Loucy (cell line): ENCODE data around the gene IRGQ.
"Not testable (repeated sequence)": the region's sequence is repeated elsewhere in the genome, so short reads cannot be mapped to it uniquely, and the experiment has no call there.

Experiments
- H2AFZ ChIP-seq: fragments of 200-600 bp; sonication (generic); 2 replicates; pipeline ENCODE4 v1.6.0; 2016; ENCODE audit warnings: antibody characterized with exemption, mild to moderate bottlenecking, low read length, moderate library complexity
- H3F3A ChIP-seq: fragments of 200-600 bp; 2 replicates; pipeline ENCODE4 v1.6.0; 2016; ENCODE audit warnings: antibody characterized with exemption, low read depth, mild to moderate bottlenecking
- H3K27me3 ChIP-seq: fragments of 200-600 bp; sonication (generic); 2 replicates; pipeline ENCODE4 v1.6.1; 2014; ENCODE audit warnings: low read length, mild to moderate bottlenecking; ENCODE audit not compliant: insufficient read depth, poor library complexity, severe bottlenecking
- H3K36me3 ChIP-seq: fragments of 200-600 bp; sonication (generic); 2 replicates; pipeline ENCODE4 v1.6.1; 2016; ENCODE audit warnings: low read length; ENCODE audit not compliant: insufficient read depth
- H3K4me1 ChIP-seq: fragments of 200-600 bp; sonication (generic); 2 replicates; pipeline ENCODE4 v1.5.1; 2014; ENCODE audit warnings: low read length, mild to moderate bottlenecking; ENCODE audit not compliant: insufficient read depth, poor library complexity, severe bottlenecking
- H3K4me2 ChIP-seq: fragments of 200-600 bp; sonication (generic); 2 replicates; pipeline ENCODE4 v1.6.0; 2014; ENCODE audit warnings: antibody characterized with exemption, low read length, low read depth, mild to moderate bottlenecking; ENCODE audit not compliant: poor library complexity, severe bottlenecking
- H3K4me3 ChIP-seq: fragments of 200-600 bp; sonication (generic); 2 replicates; pipeline ENCODE4 v1.5.1; 2014; ENCODE audit warnings: low read length, mild to moderate bottlenecking, mixed read lengths; ENCODE audit not compliant: poor library complexity, severe bottlenecking
- H3K79me2 ChIP-seq: fragments of 200-600 bp; sonication (generic); 2 replicates; pipeline ENCODE4 v1.6.1; 2014; ENCODE audit warnings: low read length; ENCODE audit not compliant: insufficient read depth
- H3K9ac ChIP-seq: fragments of 200-600 bp; sonication (generic); 2 replicates; pipeline ENCODE4 v1.6.0; 2014; ENCODE audit warnings: mild to moderate bottlenecking, low read depth, low read length, moderate library complexity; ENCODE audit not compliant: poor library complexity, severe bottlenecking
- H3K9me2 ChIP-seq: fragments of 200-600 bp; sonication (generic); replicated peaks from 2 replicates; pipeline ENCODE4 v1.6.1; 2016; ENCODE audit warnings: low read depth, low read length, mixed read lengths
- H3K9me3 ChIP-seq: fragments of 200-600 bp; sonication (generic); 2 replicates; pipeline ENCODE4 v1.6.1; 2014; ENCODE audit warnings: mild to moderate bottlenecking, antibody characterized with exemption, low read length, low read depth; ENCODE audit not compliant: insufficient read depth
- H4K20me1 ChIP-seq: fragments of 200-600 bp; sonication (generic); 2 replicates; pipeline ENCODE4 v1.6.0; 2014; ENCODE audit warnings: antibody characterized with exemption, low read length, mild to moderate bottlenecking; ENCODE audit not compliant: insufficient read depth, poor library complexity, severe bottlenecking
- EZH2phosphoT487 ChIP-seq: fragments of 200-600 bp; IDR thresholded peaks from 2 replicates; pipeline ENCODE4 v1.6.1; 2018; ENCODE audit warnings: antibody characterized with exemption, mild to moderate bottlenecking, moderate library complexity, borderline replicate concordance
- TF ChIP-seq, protein P1 (sequence below): fragments of 200-600 bp; sonication (generic); conservative IDR thresholded peaks from 2 replicates; pipeline ENCODE4 v1.5.1; 2014; ENCODE audit warnings: mild to moderate bottlenecking, antibody characterized with exemption, low read length

IRGQ gene

DNA sequence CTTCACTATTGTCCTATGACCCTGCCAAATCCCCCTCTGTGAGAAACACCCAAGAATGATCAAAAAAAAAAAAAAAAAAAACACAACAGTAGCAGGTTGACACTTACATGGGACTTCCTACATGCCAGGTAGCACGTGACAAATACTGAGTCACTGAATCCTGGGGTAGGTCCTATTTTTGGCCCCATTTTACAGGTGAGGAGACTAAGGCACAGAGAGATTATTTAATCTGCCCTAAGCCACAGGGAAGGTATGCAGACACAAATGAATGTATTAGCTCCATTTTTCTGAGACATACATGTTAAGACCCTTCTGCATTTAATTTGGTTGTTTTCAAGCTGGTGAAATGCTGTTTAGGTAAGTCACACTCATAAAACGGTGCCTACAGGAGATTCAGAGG lies 47.2 kb downstream of the IRGQ start:
- TF ChIP-seq EZH2phosphoT487, result no peak
- TF ChIP-seq, protein P1, sequence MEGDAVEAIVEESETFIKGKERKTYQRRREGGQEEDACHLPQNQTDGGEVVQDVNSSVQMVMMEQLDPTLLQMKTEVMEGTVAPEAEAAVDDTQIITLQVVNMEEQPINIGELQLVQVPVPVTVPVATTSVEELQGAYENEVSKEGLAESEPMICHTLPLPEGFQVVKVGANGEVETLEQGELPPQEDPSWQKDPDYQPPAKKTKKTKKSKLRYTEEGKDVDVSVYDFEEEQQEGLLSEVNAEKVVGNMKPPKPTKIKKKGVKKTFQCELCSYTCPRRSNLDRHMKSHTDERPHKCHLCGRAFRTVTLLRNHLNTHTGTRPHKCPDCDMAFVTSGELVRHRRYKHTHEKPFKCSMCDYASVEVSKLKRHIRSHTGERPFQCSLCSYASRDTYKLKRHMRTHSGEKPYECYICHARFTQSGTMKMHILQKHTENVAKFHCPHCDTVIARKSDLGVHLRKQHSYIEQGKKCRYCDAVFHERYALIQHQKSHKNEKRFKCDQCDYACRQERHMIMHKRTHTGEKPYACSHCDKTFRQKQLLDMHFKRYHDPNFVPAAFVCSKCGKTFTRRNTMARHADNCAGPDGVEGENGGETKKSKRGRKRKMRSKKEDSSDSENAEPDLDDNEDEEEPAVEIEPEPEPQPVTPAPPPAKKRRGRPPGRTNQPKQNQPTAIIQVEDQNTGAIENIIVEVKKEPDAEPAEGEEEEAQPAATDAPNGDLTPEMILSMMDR, result no peak
- Histone ChIP-seq H2AFZ (no peak overlapping the region), H3K4me3 (no peak overlapping the region), H3K9me2 (no peaks in the 10 kb centered on the region), H3F3A (no peaks in the 10 kb centered on the region), H3K9ac (no peak overlapping the region), H3K27me3 (no peaks in the 10 kb centered on the region), H3K4me2 (no peak overlapping the region), H4K20me1 (no peaks in the 10 kb centered on the region), H3K9me3 (no peaks in the 10 kb centered on the region), H3K79me2 (no peaks in the 10 kb centered on the region), H3K36me3 (peaks cover 47% of the 10 kb centered on the region; the same call in 1 of the 2 replicates), H3K4me1 (no peaks in the 10 kb centered on the region)

DNA sequence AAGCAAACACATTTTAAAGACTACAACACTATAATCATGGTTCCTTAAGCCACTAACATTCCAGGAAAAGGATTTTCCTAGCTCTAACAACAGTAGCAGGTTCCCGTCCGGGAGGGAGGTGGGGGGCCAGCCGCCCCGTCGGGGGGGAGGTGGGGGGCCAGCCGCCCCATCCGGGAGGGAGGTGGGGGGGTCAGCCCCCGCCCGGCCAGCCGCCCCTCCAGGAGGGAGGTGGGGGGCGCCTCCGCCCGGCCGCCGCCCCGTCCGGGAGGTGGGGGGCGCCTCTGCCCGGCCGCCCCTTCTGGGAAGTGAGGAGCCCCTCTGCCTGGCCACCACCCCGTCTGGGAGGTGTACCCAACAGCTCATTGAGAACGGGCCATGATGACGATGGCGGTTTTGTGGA lies 48.0 kb downstream of the IRGQ start:
- H3K9ac ChIP-seq, H2AFZ ChIP-seq, H4K20me1 ChIP-seq, H3K27me3 ChIP-seq, H3F3A ChIP-seq, H3K4me1 ChIP-seq, H3K4me2 ChIP-seq, H3K9me3 ChIP-seq, H3K79me2 ChIP-seq, H3K9me2 ChIP-seq, H3K4me3 ChIP-seq: not testable (repeated sequence)
- H3K36me3 ChIP-seq, result peaks cover 47% of the 10 kb centered on the region; the same call in 1 of the 2 replicates

DNA sequence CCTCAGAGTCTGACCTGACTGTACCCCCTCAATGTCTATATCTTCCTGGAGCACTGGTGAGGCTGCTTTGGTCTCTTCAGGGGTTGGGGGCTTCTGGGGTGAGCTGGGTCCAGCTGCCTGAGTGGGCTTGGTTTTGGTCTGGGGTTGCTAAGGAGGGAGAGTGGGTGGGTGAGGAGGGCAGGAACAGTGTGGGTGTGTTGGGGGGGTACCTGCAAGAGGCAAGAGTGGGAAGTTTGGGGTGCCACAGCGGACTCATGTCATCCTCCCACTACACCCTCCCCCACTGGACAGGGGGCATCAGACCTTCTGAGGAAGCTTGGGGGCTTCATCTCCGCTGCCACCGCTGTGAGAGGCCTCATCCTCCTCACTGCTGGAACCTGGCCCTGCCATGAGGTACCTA lies 49.4 kb downstream of the IRGQ start:
- Histone ChIP-seq H3K27me3 (no peaks in the 10 kb centered on the region), H3K4me2 (no peak overlapping the region), H3K4me3 (no peak overlapping the region), H4K20me1 (no peaks in the 10 kb centered on the region), H3K9ac (no peak overlapping the region), H2AFZ (no peak overlapping the region), H3F3A (no peaks in the 10 kb centered on the region), H3K9me2 (no peaks in the 10 kb centered on the region), H3K9me3 (no peaks in the 10 kb centered on the region), H3K4me1 (no peaks in the 10 kb centered on the region), H3K79me2 (no peaks in the 10 kb centered on the region), H3K36me3 (peaks cover 42% of the 10 kb centered on the region; the same call in 1 of the 2 replicates)
- TF ChIP-seq, protein P1, result no peak
- no peak for TF ChIP-seq EZH2phosphoT487

DNA sequence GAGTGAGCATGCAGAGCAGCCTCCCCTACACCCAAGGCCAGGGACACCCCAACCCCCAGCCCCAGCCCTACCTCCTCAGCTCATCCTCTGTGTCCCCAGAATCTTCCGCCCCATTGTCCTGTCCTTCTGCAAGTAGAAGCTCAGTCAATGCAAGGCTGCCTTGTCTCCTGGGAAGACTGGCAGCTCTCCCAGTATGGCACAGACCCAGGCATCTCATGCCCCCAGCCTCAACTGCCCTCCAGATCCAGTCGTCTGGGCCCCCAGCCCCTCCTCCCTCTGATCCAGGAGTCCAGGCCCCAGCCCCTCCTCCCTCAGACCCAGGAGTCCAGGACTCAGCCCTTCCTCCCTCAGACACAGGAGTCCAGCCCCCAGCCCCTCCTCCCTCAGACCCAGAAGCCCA lies 50.0 kb downstream of the IRGQ start:
- H3F3A ChIP-seq, result no peaks in the 10 kb centered on the region
- H3K9me3 ChIP-seq, result no peaks in the 10 kb centered on the region
- H4K20me1 ChIP-seq, result no peaks in the 10 kb centered on the region
- peaks cover 38% of the 10 kb centered on the region; the same call in 1 of the 2 replicates for H3K36me3 ChIP-seq
- no peak for TF ChIP-seq EZH2phosphoT487
- TF ChIP-seq, protein P1, result no peak
- no peak overlapping the region for H3K4me3 ChIP-seq
- no peaks in the 10 kb centered on the region for H3K79me2 ChIP-seq
- no peak overlapping the region for H3K9ac ChIP-seq
- H3K4me1 ChIP-seq, result no peaks in the 10 kb centered on the region
- H2AFZ ChIP-seq, result no peak overlapping the region
- no peaks in the 10 kb centered on the region for H3K9me2 ChIP-seq
- H3K27me3 ChIP-seq, result no peaks in the 10 kb centered on the region
- no peak overlapping the region for H3K4me2 ChIP-seq
